Measurements from ENCODE around the gene SOS1. TPM values are rescaled to one million over a fixed set of nuclear protein-coding genes. Genes with fewer than 3 reads are reported as not detected.

The SOS1 gene
- total RNA-seq, 1 donor from 2014 or later = 20.6 TPM

- no peak overlapping the region for H3K4me3 ChIP-seq
- intact Hi-C loops (cut with micrococcal nuclease) = no loop called here
- no peaks in the 10 kb centered on the region for H3K9me3 ChIP-seq (replicated peaks)
- no peak for DNase-seq
- TF ChIP-seq CTCF (IDR thresholded peaks at IDR 0.05; ENCODE audit: borderline replicate concordance) = no peak
- peaks cover 44% of the 10 kb centered on the region for H3K36me3 ChIP-seq
- no peak overlapping the region for H3K27ac ChIP-seq (replicated peaks)
- no peaks in the 10 kb centered on the region for H3K27me3 ChIP-seq (ENCODE audit: low read depth)
- H3K4me1 ChIP-seq = no peaks in the 10 kb centered on the region
Observed at GRCh38 chr2:39050109-39050508, 70.7 kb downstream of the SOS1 start.

GRCh38 chr2:39039072-39039471, 81.8 kb downstream of the SOS1 start:
- intact Hi-C loops (cut with micrococcal nuclease) = no loop called here
- no peaks in the 10 kb centered on the region for H3K4me1 ChIP-seq
- no peaks in the 10 kb centered on the region for H3K27me3 ChIP-seq (ENCODE audit: low read depth)
- H3K9me3 ChIP-seq (replicated peaks) = no peaks in the 10 kb centered on the region
- no peak for TF ChIP-seq CTCF (IDR thresholded peaks at IDR 0.05; ENCODE audit: borderline replicate concordance)
- no peak for DNase-seq
- peaks cover 6% of the 10 kb centered on the region for H3K36me3 ChIP-seq
- no peak overlapping the region for H3K27ac ChIP-seq (replicated peaks)
- no peak overlapping the region for H3K4me3 ChIP-seq

- H3K36me3 ChIP-seq = peaks cover 38% of the 10 kb centered on the region
- no peak for TF ChIP-seq CTCF (IDR thresholded peaks at IDR 0.05; ENCODE audit: borderline replicate concordance)
- no peaks in the 10 kb centered on the region for H3K9me3 ChIP-seq (replicated peaks)
- intact Hi-C loops (cut with micrococcal nuclease) = no loop called here
- no peak for DNase-seq
- H3K4me3 ChIP-seq = no peak overlapping the region
- H3K27me3 ChIP-seq (ENCODE audit: low read depth) = no peaks in the 10 kb centered on the region
- no peak overlapping the region for H3K27ac ChIP-seq (replicated peaks)
- no peaks in the 10 kb centered on the region for H3K4me1 ChIP-seq
Observed at GRCh38 chr2:39033980-39034379, 86.9 kb downstream of the SOS1 start.

- no peak overlapping the region for H3K27ac ChIP-seq (replicated peaks)
- no peak for DNase-seq
- TF ChIP-seq CTCF (IDR thresholded peaks at IDR 0.05; ENCODE audit: borderline replicate concordance) = no peak
- no peaks in the 10 kb centered on the region for H3K9me3 ChIP-seq (replicated peaks)
- no peak overlapping the region for H3K4me3 ChIP-seq
- peaks cover 24% of the 10 kb centered on the region for H3K36me3 ChIP-seq
- H3K4me1 ChIP-seq = no peaks in the 10 kb centered on the region
- intact Hi-C loops (cut with micrococcal nuclease) = no loop called here
- no peaks in the 10 kb centered on the region for H3K27me3 ChIP-seq (ENCODE audit: low read depth)
Observed at GRCh38 chr2:39027421-39027820, 93.4 kb downstream of the SOS1 start.

GRCh38 chr2:39024833-39025232, 96.0 kb downstream of the SOS1 start:
- DNase-seq = no peak
- H3K9me3 ChIP-seq (replicated peaks) = no peaks in the 10 kb centered on the region
- intact Hi-C loops (cut with micrococcal nuclease) = no loop called here
- H3K4me1 ChIP-seq = peaks cover 3% of the 10 kb centered on the region
- H3K27ac ChIP-seq (replicated peaks) = no peak overlapping the region
- H3K36me3 ChIP-seq = peaks cover 14% of the 10 kb centered on the region
- no peaks in the 10 kb centered on the region for H3K27me3 ChIP-seq (ENCODE audit: low read depth)
- H3K4me3 ChIP-seq = no peak overlapping the region
- no peak for TF ChIP-seq CTCF (IDR thresholded peaks at IDR 0.05; ENCODE audit: borderline replicate concordance)

- no peak for TF ChIP-seq CTCF (IDR thresholded peaks at IDR 0.05; ENCODE audit: borderline replicate concordance)
- H3K27me3 ChIP-seq (ENCODE audit: low read depth) = no peaks in the 10 kb centered on the region
- H3K4me3 ChIP-seq = peak overlapping the region; percentile 55
- H3K27ac ChIP-seq (replicated peaks) = peak overlapping the region; percentile 62
- peaks cover 3% of the 10 kb centered on the region for H3K4me1 ChIP-seq
- no peaks in the 10 kb centered on the region for H3K9me3 ChIP-seq (replicated peaks)
- no peak for DNase-seq
- H3K36me3 ChIP-seq = peaks cover 14% of the 10 kb centered on the region
- intact Hi-C loops (cut with micrococcal nuclease) = no loop called here
Observed at GRCh38 chr2:39023649-39024048, 97.2 kb downstream of the SOS1 start.
